GM13977 (cell line): ENCODE measurements around the gene YKT6.

Source experiments
- DNase-seq: peaks from one replicate; pipeline ENCODE4 v3.0.0; 2012; ENCODE audit warnings: low spot score
- CTCF ChIP-seq: IDR thresholded peaks from 2 replicates; pipeline ENCODE4 v1.5.1; 2012; ENCODE audit warnings: mild to moderate bottlenecking, control low read depth; ENCODE audit not compliant: insufficient read depth; ENCODE audit errors: extremely low read depth, missing control alignments
- in situ Hi-C: fragments of 300-500 bp; cut with MboI; formaldehyde crosslinking; loops from one replicate; pipeline ENCODE4 v1.12.0; 2022; ENCODE audit warnings: low sequenced_read_pairs, low pct_unique_long_range_greater_than_20kb, mixed read lengths, inconsistent platforms; ENCODE audit not compliant: unreplicated experiment

YKT6 gene

GRCh38 chr7:44251881-44252280 lies 51.1 kb downstream of the YKT6 start:
- DNase-seq = no peak
- in situ Hi-C loops = no loop called here

GRCh38 chr7:44256459-44256858 lies 55.7 kb downstream of the YKT6 start:
- no peak for TF ChIP-seq CTCF
- in situ Hi-C loops = no loop called here
- no peak for DNase-seq

More at GRCh38 chr7:44251881-44252280, 51.1 kb downstream of the YKT6 start:
- no peak for TF ChIP-seq CTCF

- DNase-seq = no peak
- in situ Hi-C loops = no loop called here
- TF ChIP-seq CTCF = no peak
These were observed 56.4 kb downstream of the YKT6 start for GRCh38 chr7:44257213-44257612.

- in situ Hi-C loops = no loop called here
- peak; percentile 88 for DNase-seq
- TF ChIP-seq CTCF = peak; percentile 20
These were observed 57.0 kb downstream of the YKT6 start for GRCh38 chr7:44257618-44258422.

- no peak for TF ChIP-seq CTCF
- DNase-seq = no peak
- in situ Hi-C loops = no loop called here
These were observed 57.6 kb downstream of the YKT6 start for GRCh38 chr7:44258423-44258760.

GRCh38 chr7:44258865-44259546 lies 58.2 kb downstream of the YKT6 start:
- no peak for DNase-seq
- in situ Hi-C loops = no loop called here
- TF ChIP-seq CTCF = no peak
